ENCODE measurements around the gene IPO4. TPM values are rescaled to one million over a fixed set of nuclear protein-coding genes. Genes with fewer than 3 reads are reported as not detected.
A peak's percentile ranks its signal among the peaks of the same experiment; 100 is the strongest.

Gene IPO4
- total and polyA plus RNA-seq, 7 donors, result 3.0 to 37.1 (median 12.8) TPM

DNA sequence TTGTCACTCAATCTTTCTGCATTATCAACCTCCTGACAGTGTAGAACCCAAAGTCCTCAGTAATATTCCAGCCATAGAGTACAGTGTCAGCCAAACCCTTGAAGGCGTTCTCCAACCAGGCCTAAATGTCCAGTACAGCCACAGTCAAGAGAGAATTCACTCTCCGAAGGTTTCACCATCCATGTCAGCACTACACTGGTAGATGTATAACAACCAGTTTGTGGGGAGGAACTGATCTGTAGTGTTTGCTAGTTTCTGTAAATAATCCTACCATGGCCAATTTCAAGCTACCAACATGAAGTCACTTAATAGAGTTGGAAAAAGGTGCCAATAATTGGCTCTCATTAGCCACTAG, 27.7 kb upstream of the IPO4 start:
- peak overlapping the region; percentile 63 to 77 (median 70) for H3K4me3 ChIP-seq
- H3K36me3 ChIP-seq, result peaks cover 0 to 12% (median 3%) of the 10 kb centered on the region in 4 donors
- H3K4me1 ChIP-seq, result peaks cover 0 to 39% (median 33%) of the 10 kb centered on the region in 4 donors
- intact Hi-C loops (cut with DNase I), result no loop called here
- no peaks in the 10 kb centered on the region for H3K9me3 ChIP-seq
- TF ChIP-seq, protein P1, sequence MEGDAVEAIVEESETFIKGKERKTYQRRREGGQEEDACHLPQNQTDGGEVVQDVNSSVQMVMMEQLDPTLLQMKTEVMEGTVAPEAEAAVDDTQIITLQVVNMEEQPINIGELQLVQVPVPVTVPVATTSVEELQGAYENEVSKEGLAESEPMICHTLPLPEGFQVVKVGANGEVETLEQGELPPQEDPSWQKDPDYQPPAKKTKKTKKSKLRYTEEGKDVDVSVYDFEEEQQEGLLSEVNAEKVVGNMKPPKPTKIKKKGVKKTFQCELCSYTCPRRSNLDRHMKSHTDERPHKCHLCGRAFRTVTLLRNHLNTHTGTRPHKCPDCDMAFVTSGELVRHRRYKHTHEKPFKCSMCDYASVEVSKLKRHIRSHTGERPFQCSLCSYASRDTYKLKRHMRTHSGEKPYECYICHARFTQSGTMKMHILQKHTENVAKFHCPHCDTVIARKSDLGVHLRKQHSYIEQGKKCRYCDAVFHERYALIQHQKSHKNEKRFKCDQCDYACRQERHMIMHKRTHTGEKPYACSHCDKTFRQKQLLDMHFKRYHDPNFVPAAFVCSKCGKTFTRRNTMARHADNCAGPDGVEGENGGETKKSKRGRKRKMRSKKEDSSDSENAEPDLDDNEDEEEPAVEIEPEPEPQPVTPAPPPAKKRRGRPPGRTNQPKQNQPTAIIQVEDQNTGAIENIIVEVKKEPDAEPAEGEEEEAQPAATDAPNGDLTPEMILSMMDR (IDR thresholded peaks at IDR 0.05), result no peak
- no peak for TF ChIP-seq EP300 (IDR thresholded peaks at IDR 0.05)
- no peak for TF ChIP-seq POLR2AphosphoS5 (IDR thresholded peaks at IDR 0.05)
- H3K27me3 ChIP-seq, result no peaks in the 10 kb centered on the region
- peak overlapping the region; percentile 91 to 97 (median 92) for H3K27ac ChIP-seq
- WGBS, 2 donors, result 84 to 92% methylated on average over 2 of the region's 2 CpGs
- no peak for DNase-seq

DNA sequence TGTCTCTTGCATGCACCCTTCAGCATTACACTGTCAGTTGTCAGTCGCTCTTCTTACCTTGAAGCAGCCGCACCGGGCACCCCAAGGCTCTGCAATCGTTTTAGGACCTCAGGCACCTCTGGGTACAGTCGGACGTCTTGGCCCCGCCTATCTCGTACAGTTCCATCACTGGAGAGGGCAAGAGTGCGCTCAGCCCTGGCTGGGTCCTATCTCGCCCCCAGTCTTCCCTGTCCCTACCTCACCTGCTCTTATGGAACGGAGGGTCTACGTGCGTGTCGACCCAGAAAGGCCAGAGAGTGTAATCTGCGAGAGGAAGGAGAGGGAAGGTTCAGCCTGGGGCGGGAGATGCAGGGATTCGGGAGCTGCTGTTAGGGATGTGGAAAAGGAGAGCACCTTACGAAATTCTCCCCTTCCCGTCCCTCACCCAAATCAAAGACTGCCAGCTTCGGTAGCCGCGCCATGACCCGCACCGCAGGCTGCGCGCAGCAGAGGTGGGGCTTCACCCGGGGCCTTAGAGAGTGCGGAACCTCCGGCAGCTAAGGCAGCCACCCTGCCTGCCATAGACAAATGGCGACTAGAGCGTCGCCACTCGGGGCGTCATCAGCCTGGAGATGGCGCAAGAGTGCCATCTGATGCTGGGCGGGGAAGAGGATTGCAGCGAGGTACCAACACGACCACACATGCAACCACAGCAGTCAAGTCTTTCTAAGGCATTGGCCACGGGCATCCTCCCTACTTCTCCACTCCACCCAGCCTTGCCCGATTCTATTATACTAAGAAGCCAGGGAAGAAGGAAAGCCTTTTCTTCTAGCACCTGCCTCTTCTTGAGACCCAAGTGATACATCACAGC, 27.1 kb upstream of the IPO4 start, which contains the start of gene MDP1:
MDP1 (minus strand) TSS at position 572 of the 850 bp plus-strand sequence; CDS start at position 461, 111 bp downstream.
- TF ChIP-seq POLR2A (IDR thresholded peaks at IDR 0.05) (peak; percentile 83 to 84), EP300 (IDR thresholded peaks at IDR 0.05) (no peak), POLR2AphosphoS5 (IDR thresholded peaks at IDR 0.05) (peak; percentile 89 to 94 (median 93))
- TF ChIP-seq, protein P1 (IDR thresholded peaks at IDR 0.05), result peak in 3 of 4 experiments; percentile 14 to 45 (median 30)
- peak within 1 kb of the TSS; percentile 63 to 77 (median 70) for H3K4me3 ChIP-seq
- DNase-seq, result peak; percentile 92
- WGBS, 2 donors, result 0 to 1% methylated on average over 40 of the region's 40 CpGs
- H3K4me1 ChIP-seq, result peaks cover 0 to 45% (median 34%) of the 10 kb centered on the region in 4 donors
- no peaks in the 10 kb centered on the region for H3K9me3 ChIP-seq
- H3K36me3 ChIP-seq, result peaks cover 0 to 18% (median 4%) of the 10 kb centered on the region in 4 donors
- no peaks in the 10 kb centered on the region for H3K27me3 ChIP-seq
- intact Hi-C loops (cut with DNase I), result no loop called here
- H3K27ac ChIP-seq, result peak within 1 kb of the TSS; percentile 91 to 97 (median 92)

DNA sequence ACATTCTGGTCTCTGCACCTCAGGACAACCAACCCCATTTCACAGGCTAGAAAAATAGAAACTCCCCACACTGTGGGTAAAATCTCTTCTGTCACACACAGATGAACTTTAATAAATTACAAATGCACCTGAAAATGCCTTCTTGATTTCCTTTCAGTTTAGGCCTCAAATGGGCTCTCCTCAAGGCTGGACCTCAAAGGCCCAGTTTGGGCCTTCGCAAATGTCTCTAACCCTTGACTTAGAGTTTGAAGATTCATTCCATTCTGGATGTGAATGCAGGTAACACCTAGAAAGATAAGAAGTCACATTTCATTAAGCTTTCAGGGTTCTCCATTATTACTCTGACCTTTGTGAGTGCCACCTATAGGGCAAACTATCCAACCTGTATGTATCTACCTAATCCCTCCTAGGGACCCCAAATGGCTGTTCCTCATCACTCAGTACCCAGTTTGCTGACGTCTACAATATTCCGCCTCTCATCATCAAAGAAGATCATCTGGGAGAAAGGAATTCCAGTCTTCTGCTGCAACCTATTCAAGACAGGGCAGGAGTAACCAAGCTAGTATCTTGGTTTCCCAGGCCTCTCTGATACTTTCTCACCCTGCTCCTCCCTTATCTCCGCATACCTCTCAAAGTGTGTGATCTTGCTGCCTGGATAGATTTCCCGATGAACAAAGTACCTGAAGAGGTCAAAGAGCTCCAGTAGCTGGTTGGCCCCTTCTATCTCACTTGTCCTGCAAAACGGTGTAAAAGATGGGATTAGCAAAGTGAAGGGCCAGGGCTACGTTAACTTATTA, 25.4 kb upstream of the IPO4 start:
- WGBS, 2 donors, result 91 to 94% methylated on average over 7 of the region's 7 CpGs
- no peaks in the 10 kb centered on the region for H3K27me3 ChIP-seq
- intact Hi-C loops (cut with DNase I), result loop anchor here (2.0 kb wide), 1 partner anchor 19 kb away; the partner anchor contains the start of gene TM9SF1
- TF ChIP-seq EP300 (IDR thresholded peaks at IDR 0.05) (no peak), POLR2AphosphoS5 (IDR thresholded peaks at IDR 0.05) (no peak), POLR2A (IDR thresholded peaks at IDR 0.05) (no peak)
- TF ChIP-seq, protein P1 (IDR thresholded peaks at IDR 0.05), result no peak
- H3K36me3 ChIP-seq, result peaks cover 5 to 34% (median 13%) of the 10 kb centered on the region in 4 donors
- peak overlapping the region in 3 of 4 donors; percentile 67 to 73 (median 71) for H3K4me3 ChIP-seq
- peak; percentile 2 for DNase-seq
- H3K27ac ChIP-seq, result peak overlapping the region; percentile 91 to 97 (median 92)
- H3K9me3 ChIP-seq, result no peaks in the 10 kb centered on the region
- H3K4me1 ChIP-seq, result peaks cover 0 to 45% (median 34%) of the 10 kb centered on the region in 4 donors

DNA sequence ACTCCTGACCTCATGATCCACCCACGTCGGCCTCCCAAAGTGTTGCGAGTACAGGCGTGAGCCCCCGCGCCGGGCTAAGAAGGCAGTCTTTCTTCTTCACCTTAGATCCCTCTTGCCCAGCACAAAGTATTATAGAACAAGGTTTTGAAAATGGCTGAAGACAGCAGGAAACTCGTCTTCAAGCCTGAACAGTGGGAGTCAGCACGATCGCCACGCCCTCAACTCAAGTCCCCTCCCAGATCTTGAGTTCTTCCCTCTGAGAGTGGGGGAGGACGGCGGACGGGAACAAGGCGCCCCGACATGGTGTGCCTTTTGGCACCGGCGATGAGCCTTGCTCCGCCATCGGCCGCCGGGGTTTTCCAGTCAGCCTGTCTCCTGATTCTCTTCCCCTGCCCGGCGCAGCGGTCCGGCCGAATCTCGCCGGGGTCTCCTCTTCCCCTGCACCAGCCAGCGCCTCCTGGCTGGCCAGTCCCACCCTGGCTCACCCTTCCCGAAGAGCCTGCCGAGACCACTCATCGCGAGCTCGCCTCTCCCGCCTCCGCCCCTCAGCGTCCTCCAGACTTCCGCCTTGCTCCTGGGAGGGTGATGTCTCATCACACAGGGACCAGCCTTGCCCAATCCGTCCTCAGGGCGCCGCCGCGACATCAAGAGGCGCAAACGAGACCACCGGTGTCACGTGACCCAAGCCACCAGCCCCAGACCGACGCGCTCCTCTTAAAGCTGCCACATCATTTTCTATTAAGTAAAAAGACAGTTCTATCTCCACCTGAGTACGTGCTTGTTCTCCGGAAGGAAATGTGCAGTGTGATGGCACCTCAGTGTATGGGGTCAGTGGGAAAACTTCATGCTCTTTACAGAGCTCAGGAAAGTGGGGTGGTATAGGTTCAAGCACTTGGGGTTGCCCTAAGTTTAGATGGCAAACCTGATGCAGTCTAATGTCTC, 24.6 kb upstream of the IPO4 start, which contains the start of gene CHMP4A:
CHMP4A (minus strand) TSS at position 565 of the 942 bp plus-strand sequence; CDS start at position 516, 49 bp downstream.
- Histone ChIP-seq H3K4me3 (peak within 1 kb of the TSS; percentile 58 to 73 (median 69)), H3K9me3 (no peaks in the 10 kb centered on the region), H3K4me1 (peaks cover 0 to 45% (median 34%) of the 10 kb centered on the region in 4 donors), H3K27ac (peak within 1 kb of the TSS; percentile 91 to 97 (median 92)), H3K36me3 (peaks cover 5 to 43% (median 15%) of the 10 kb centered on the region in 4 donors), H3K27me3 (no peaks in the 10 kb centered on the region)
- 0 to 1% methylated on average over 53 of the region's 53 CpGs for WGBS, 2 donors
- TF ChIP-seq POLR2AphosphoS5 (IDR thresholded peaks at IDR 0.05) (peak; percentile 98 to 99 (median 99)), EP300 (IDR thresholded peaks at IDR 0.05) (no peak), POLR2A (IDR thresholded peaks at IDR 0.05) (peak; percentile 94 to 97)
- DNase-seq, result peak; percentile 99
- intact Hi-C loops (cut with DNase I), result loop anchor here (2.0 kb wide), 1 partner anchor 18 kb away; the partner anchor contains the start of gene TM9SF1
